OCI-LY3 (cell line): ENCODE results near the gene LY6G5C.

Source experiments
- EZH2phosphoT487 ChIP-seq: fragments of 200-600 bp; shearing (Covaris generic); IDR thresholded peaks from 2 replicates; pipeline ENCODE4 v1.6.1; 2018; ENCODE audit warnings: antibody characterized with exemption, mixed run types, low read depth
- TF ChIP-seq, protein P1 (sequence below): fragments of 200-600, 300-600 bp; sonication (generic); IDR thresholded peaks from 2 replicates; pipeline ENCODE4 v1.5.1; 2014; ENCODE audit warnings: antibody characterized with exemption, low read length, low read depth

DNA sequence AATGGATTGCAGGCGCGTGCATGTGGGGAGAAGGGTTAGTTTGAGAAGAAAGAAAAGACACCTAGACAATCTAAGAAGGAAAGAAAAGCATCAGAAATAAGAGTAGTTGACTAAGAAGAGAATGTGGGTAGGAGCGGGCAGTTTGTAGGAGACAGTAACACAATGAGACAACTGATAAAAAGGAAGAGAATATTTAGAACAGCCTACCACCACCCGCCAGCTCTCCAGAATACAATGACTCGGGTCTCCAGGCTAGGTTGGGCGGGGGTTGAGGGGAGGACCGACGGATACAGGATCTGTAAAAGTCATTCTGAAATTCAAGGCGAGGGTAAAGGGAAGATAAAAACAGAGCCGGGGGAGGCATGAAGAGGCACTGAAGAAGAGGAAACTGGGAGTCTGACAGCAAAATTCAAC, 21.5 kb upstream of the LY6G5C start:
- TF ChIP-seq, protein P1, sequence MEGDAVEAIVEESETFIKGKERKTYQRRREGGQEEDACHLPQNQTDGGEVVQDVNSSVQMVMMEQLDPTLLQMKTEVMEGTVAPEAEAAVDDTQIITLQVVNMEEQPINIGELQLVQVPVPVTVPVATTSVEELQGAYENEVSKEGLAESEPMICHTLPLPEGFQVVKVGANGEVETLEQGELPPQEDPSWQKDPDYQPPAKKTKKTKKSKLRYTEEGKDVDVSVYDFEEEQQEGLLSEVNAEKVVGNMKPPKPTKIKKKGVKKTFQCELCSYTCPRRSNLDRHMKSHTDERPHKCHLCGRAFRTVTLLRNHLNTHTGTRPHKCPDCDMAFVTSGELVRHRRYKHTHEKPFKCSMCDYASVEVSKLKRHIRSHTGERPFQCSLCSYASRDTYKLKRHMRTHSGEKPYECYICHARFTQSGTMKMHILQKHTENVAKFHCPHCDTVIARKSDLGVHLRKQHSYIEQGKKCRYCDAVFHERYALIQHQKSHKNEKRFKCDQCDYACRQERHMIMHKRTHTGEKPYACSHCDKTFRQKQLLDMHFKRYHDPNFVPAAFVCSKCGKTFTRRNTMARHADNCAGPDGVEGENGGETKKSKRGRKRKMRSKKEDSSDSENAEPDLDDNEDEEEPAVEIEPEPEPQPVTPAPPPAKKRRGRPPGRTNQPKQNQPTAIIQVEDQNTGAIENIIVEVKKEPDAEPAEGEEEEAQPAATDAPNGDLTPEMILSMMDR, result no peak
- TF ChIP-seq EZH2phosphoT487, result no peak
